Measurements from ENCODE around the gene LENG8. TPM values are rescaled to one million over a fixed set of nuclear protein-coding genes. Genes with fewer than 3 reads are reported as not detected.

Gene LENG8
- total RNA-seq, 1 experiment from 2014 or later = 148 TPM

DNA sequence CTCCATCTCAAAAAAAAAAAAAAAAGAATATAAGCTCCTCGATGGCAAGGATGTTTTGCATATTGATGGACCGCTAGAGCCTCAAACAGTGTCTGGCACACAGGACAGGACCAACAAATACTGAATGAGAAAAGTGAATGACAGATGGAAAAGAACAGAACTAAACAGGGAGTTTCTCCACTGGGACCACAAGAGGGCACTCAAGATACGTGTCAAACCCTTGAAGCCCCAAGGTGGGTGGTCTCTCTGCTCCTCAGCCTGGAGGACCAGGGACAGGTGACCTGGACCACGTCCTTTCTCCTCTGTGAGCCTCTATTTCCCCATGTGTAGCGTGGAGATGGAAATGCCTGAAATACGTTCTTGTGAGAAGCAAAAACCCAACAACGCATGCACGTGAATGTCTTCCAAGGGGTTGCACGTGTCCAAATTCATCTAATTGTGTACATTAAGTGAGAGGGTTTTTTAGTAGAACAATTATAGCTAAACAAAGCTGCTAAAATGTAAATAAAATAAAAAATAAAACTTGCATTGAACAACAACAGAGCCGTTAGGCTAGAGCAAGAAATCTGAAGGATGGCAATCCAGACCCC, 29.8 kb downstream of the LENG8 start:
- Histone ChIP-seq H3K79me1 (ENCODE audit: insufficient read depth, low read depth, low read length, poor library complexity, severe bottlenecking) (no peaks in the 10 kb centered on the region), H4K91ac (ENCODE audit: insufficient read length, low read depth, low read length) (no peak overlapping the region), H3T11ph (ENCODE audit: low read length) (no peak overlapping the region), H2BK120ac (ENCODE audit: low read depth, low read length, poor library complexity, severe bottlenecking) (no peak overlapping the region), H3K9me3 (ENCODE audit: control insufficient read depth, low read depth, low read length) (no peaks in the 10 kb centered on the region), H3K9ac (ENCODE audit: extremely low read depth, insufficient read length, low read length) (no peak overlapping the region), H3K4ac (ENCODE audit: low read depth, low read length) (no peak overlapping the region), H4K20me1 (ENCODE audit: control insufficient read depth, insufficient read depth, insufficient read length) (no peaks in the 10 kb centered on the region), H4K5ac (ENCODE audit: insufficient read length, low read depth, low read length) (no peak overlapping the region), H3K27me3 (ENCODE audit: insufficient read depth, low read length) (no peaks in the 10 kb centered on the region), H3K4me1 (ENCODE audit: insufficient read depth, low read length) (no peaks in the 10 kb centered on the region; the same call in 1 of the 2 replicates), H2AK5ac (ENCODE audit: insufficient read length, low read length) (no peak overlapping the region), H3K14ac (ENCODE audit: insufficient read depth, low read length) (no peak overlapping the region), H2BK20ac (ENCODE audit: low read depth, low read length, poor library complexity, severe bottlenecking) (no peak overlapping the region), H3K23me2 (ENCODE audit: insufficient read length, low read depth, low read length, poor library complexity, severe bottlenecking) (no peaks in the 10 kb centered on the region), H3K18ac (ENCODE audit: insufficient read length, low read depth, low read length) (no peak overlapping the region), H3K79me2 (ENCODE audit: insufficient read depth, low read length) (no peaks in the 10 kb centered on the region), H3K27ac (ENCODE audit: insufficient read length, low read depth, low read length) (no peak overlapping the region), H3K4me2 (ENCODE audit: insufficient read depth, insufficient read length, low read length) (no peak overlapping the region), H3K23ac (ENCODE audit: insufficient read length, low read depth, low read length) (no peak overlapping the region), H2BK12ac (ENCODE audit: insufficient read length, low read depth, low read length) (no peak overlapping the region), H4K8ac (replicated peaks; ENCODE audit: insufficient read length, low read depth, low read length) (no peak overlapping the region), H2BK5ac (ENCODE audit: insufficient read length, low read length) (no peak overlapping the region), H3K56ac (ENCODE audit: insufficient read length, low read depth, low read length) (no peak overlapping the region), H2AFZ (ENCODE audit: low read length) (no peak overlapping the region), H2BK15ac (ENCODE audit: low read depth, low read length) (no peak overlapping the region)
- WGBS (ENCODE audit: extremely low coverage, insufficient read length, low lambda C conversion rate) = no CpG with 5 or more reads among the region's 10 CpGs
- Mint-ChIP-seq H3K9me3 (peaks cover 0 to 14% of the 10 kb centered on the region in 2 experiments; a peak in 3 of 5 replicates), H3K36me3 (ENCODE audit: insufficient read depth in 1 of 3, low read depth in 3 of 3) (no peaks in the 10 kb centered on the region), H3K4me1 (peaks cover 5 to 8% of the 10 kb centered on the region in 2 experiments), H3K27me3 (ENCODE audit: low read depth) (peaks cover 22% of the 10 kb centered on the region), H3K4me3 (no peak overlapping the region), H3K27ac (no peak overlapping the region)
- DNase-seq = peak; percentile 80
- TF ChIP-seq, protein P1, sequence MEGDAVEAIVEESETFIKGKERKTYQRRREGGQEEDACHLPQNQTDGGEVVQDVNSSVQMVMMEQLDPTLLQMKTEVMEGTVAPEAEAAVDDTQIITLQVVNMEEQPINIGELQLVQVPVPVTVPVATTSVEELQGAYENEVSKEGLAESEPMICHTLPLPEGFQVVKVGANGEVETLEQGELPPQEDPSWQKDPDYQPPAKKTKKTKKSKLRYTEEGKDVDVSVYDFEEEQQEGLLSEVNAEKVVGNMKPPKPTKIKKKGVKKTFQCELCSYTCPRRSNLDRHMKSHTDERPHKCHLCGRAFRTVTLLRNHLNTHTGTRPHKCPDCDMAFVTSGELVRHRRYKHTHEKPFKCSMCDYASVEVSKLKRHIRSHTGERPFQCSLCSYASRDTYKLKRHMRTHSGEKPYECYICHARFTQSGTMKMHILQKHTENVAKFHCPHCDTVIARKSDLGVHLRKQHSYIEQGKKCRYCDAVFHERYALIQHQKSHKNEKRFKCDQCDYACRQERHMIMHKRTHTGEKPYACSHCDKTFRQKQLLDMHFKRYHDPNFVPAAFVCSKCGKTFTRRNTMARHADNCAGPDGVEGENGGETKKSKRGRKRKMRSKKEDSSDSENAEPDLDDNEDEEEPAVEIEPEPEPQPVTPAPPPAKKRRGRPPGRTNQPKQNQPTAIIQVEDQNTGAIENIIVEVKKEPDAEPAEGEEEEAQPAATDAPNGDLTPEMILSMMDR (conservative IDR thresholded peaks at IDR 0.05) = peak; percentile 79

All from H9 (cell line).